Subcutaneous adipose tissue (tissue), 4 donors: Measurements from ENCODE around the gene DLG5. TPM values are rescaled to one million over a fixed set of nuclear protein-coding genes. Genes with fewer than 3 reads are reported as not detected.

Source experiments
- CTCF ChIP-seq: fragments of 450-650 bp; IDR thresholded peaks from one replicate; pipeline ENCODE4 v1.5.1; 2016; ENCODE audit warnings: low read depth, mild to moderate bottlenecking, control low read depth, antibody characterized with exemption, moderate library complexity
- total RNA-seq, 4 donors: library from RNA; depleted of rRNA; stranded (reverse); fragments of >200 nt; gene quantifications; one replicate each; pipeline ENCODE4 v1.1.0, GENCODE V29; 2016

DLG5 gene
- total RNA-seq, 4 donors from 2014 or later = 23.0 to 59.5 (median 33.7) TPM

- TF ChIP-seq CTCF = no peak
These were observed 18.0 kb upstream of the DLG5 start for GRCh38 chr10:77944519-77944918.

- no peak for TF ChIP-seq CTCF
These were observed 16.8 kb upstream of the DLG5 start for GRCh38 chr10:77943121-77943901.

GRCh38 chr10:77941790-77942189 lies 15.2 kb upstream of the DLG5 start:
- no peak for TF ChIP-seq CTCF

GRCh38 chr10:77940627-77941026 lies 14.1 kb upstream of the DLG5 start:
- TF ChIP-seq CTCF = no peak

- no peak for TF ChIP-seq CTCF
These were observed 13.7 kb upstream of the DLG5 start for GRCh38 chr10:77940225-77940624.

GRCh38 chr10:77939561-77940001 lies 13.0 kb upstream of the DLG5 start:
- no peak for TF ChIP-seq CTCF

GRCh38 chr10:77936697-77937567 lies 10.4 kb upstream of the DLG5 start:
- TF ChIP-seq CTCF = no peak
